ENCODE data around the gene KCTD2. TPM values are rescaled to one million over a fixed set of nuclear protein-coding genes. Genes with fewer than 3 reads are reported as not detected.

Gene KCTD2
- total and polyA plus RNA-seq, 2 of the 13 experiments (the other 11 are each of a cell fraction or from before 2014, with no cell fraction given): 28.3 to 32.6 TPM

DNA sequence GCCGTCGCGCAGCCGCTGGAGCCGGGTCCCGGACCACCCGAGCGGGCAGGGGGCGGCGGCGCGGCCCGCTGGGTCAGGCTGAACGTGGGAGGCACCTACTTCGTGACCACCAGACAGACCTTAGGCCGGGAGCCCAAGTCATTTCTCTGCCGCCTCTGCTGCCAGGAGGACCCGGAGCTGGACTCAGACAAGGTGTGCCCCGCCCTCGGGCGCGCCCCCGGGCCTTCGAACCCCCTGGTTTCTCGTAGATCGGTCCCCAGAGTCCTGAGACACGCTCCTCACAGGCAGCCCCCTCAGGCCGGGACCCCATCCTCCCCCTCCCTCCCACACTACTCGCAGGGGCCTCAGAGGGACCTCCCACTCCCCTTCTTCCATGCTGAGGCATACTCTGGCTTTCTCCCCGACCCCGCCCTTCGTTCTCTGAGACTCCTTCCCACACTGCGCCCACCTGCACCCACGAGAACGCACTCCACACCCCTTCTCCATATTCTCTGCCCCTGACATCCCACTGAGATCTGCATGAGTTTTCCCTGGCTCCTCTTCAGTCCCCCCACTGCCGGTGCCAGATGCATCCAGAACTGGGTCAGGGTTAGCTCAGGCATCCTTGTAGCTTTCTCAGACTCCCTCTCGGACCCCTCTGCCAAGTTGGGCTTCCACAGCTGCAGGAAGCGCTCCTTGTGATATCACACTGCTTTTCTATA, 523 bp downstream of the KCTD2 start (continued):
- no peak for TF ChIP-seq CEBPB (IDR thresholded peaks at IDR 0.05; ENCODE audit: borderline replicate concordance, low read depth, low read length)
- no peak for TF ChIP-seq ZNF235 (CRISPR knock-in tag; IDR thresholded peaks at IDR 0.05; ENCODE audit: borderline replicate concordance)
- no peak for TF ChIP-seq ZNF556 (CRISPR knock-in tag; IDR thresholded peaks at IDR 0.05; ENCODE audit: borderline replicate concordance)
- 0 out of 2 replicates have a peak, but pooled peaks have one; percentile 59 for TF ChIP-seq MZF1 (CRISPR knock-in tag; IDR thresholded peaks at IDR 0.05; ENCODE audit: borderline replicate concordance)
- TF ChIP-seq HNF4G (IDR thresholded peaks at IDR 0.05; ENCODE audit: borderline replicate concordance, low read depth, low read length): no peak
- no peak for TF ChIP-seq HNF4G (CRISPR knock-in tag; IDR thresholded peaks at IDR 0.05; ENCODE audit: borderline replicate concordance, low read depth)
- no peak for TF ChIP-seq DNMT3B (CRISPR knock-in tag; conservative IDR thresholded peaks at IDR 0.05)
- TF ChIP-seq CREM (IDR thresholded peaks at IDR 0.05): no peak
- no peak for TF ChIP-seq CREM (CRISPR knock-in tag; IDR thresholded peaks at IDR 0.05)
- no peak for TF ChIP-seq ETV6 (CRISPR knock-in tag; conservative IDR thresholded peaks at IDR 0.05)
- TF ChIP-seq KDM4B (CRISPR knock-in tag; IDR thresholded peaks at IDR 0.05): no peak
- TF ChIP-seq GLI4 (CRISPR knock-in tag; IDR thresholded peaks at IDR 0.05; ENCODE audit: borderline replicate concordance): no peak
- no peak; the same call in 1 of the 2 replicates for TF ChIP-seq KDM5B (CRISPR knock-in tag; IDR thresholded peaks at IDR 0.05; ENCODE audit: borderline replicate concordance)
- no peak for TF ChIP-seq HNRNPL (IDR thresholded peaks at IDR 0.05; ENCODE audit: low read depth, low read length)
- TF ChIP-seq HES4 (CRISPR knock-in tag; IDR thresholded peaks at IDR 0.05; ENCODE audit: borderline replicate concordance): peak; percentile 6; the same call in 1 of the 2 replicates
- no peak for TF ChIP-seq HHEX (CRISPR knock-in tag; IDR thresholded peaks at IDR 0.05)
- TF ChIP-seq PAXIP1 (CRISPR knock-in tag; conservative IDR thresholded peaks at IDR 0.05): no peak
- TF ChIP-seq SP1 (IDR thresholded peaks at IDR 0.05): no peak
- no peak for TF ChIP-seq SP1 (CRISPR knock-in tag; IDR thresholded peaks at IDR 0.05)
- no peak for TF ChIP-seq KLF6 (CRISPR knock-in tag; IDR thresholded peaks at IDR 0.05)
- no peak for TF ChIP-seq SKIL (CRISPR knock-in tag; IDR thresholded peaks at IDR 0.05; ENCODE audit: borderline replicate concordance)
- TF ChIP-seq ZIK1 (CRISPR knock-in tag; IDR thresholded peaks at IDR 0.05; ENCODE audit: borderline replicate concordance, low read depth): no peak
- TF ChIP-seq ZNF709 (CRISPR knock-in tag; IDR thresholded peaks at IDR 0.05): no peak
- TF ChIP-seq JUNB (CRISPR knock-in tag; IDR thresholded peaks at IDR 0.05; ENCODE audit: borderline replicate concordance): no peak
- no peak for TF ChIP-seq ZNF737 (CRISPR knock-in tag; IDR thresholded peaks at IDR 0.05; ENCODE audit: borderline replicate concordance)
- no peak for TF ChIP-seq ZNF672 (CRISPR knock-in tag; IDR thresholded peaks at IDR 0.05)
- peak; percentile 45; the same call in 1 of the 2 replicates for TF ChIP-seq SNAI1 (CRISPR knock-in tag; IDR thresholded peaks at IDR 0.05; ENCODE audit: borderline replicate concordance)
- TF ChIP-seq HNF4A (CRISPR knock-in tag; IDR thresholded peaks at IDR 0.05): no peak

Measured in HepG2 (cell line).